Neural cell (in vitro differentiated cells): ENCODE measurements around the gene FAM228B.
"Not testable (repeated sequence)": the region's sequence is repeated elsewhere in the genome, so short reads cannot be mapped to it uniquely, and the experiment has no call there.

ENCODE experiments used
- CTCF ChIP-seq: fragments of 450-650 bp; IDR thresholded peaks from 2 replicates; pipeline ENCODE4 v1.5.1; 2014; ENCODE audit warnings: antibody characterized with exemption, mild to moderate bottlenecking, moderate library complexity; ENCODE audit not compliant: poor library complexity, severe bottlenecking
- EZH2 ChIP-seq: fragments of 200-600, 300-800 bp; shearing (Covaris generic), sonication (generic); IDR thresholded peaks from 2 replicates; pipeline ENCODE4 v1.6.1; 2014; ENCODE audit warnings: antibody characterized with exemption, low read length, borderline replicate concordance, mild to moderate bottlenecking; ENCODE audit not compliant: insufficient read depth, poor library complexity, severe bottlenecking
- POLR2AphosphoS5 ChIP-seq: IDR thresholded peaks from 2 replicates; pipeline ENCODE4 v1.6.1; 2012
- REST ChIP-seq: IDR thresholded peaks from 2 replicates; pipeline ENCODE4 v1.6.1; 2012; ENCODE audit warnings: borderline replicate concordance
- SMC3 ChIP-seq: fragments of 450-650 bp; conservative IDR thresholded peaks from 2 replicates; pipeline ENCODE4 v1.6.1; 2014; ENCODE audit warnings: antibody characterized with exemption, mild to moderate bottlenecking, moderate library complexity; ENCODE audit not compliant: poor library complexity
- TAF1 ChIP-seq: IDR thresholded peaks from 2 replicates; pipeline ENCODE4 v1.6.1; 2012; ENCODE audit warnings: low read depth

GRCh38 chr2:24140305-24140704 is 17.0 kb downstream of the FAM228B start:
- TF ChIP-seq EZH2, CTCF, POLR2AphosphoS5, SMC3, REST, TAF1: not testable (repeated sequence)
